SIG-M5 treated with dmso at 0.1 percent for 504 hours (cell line): ENCODE data around the gene MAP3K21.

Source experiments
- DNase-seq: peaks from one replicate; lab custom pipeline; 2025; ENCODE audit not compliant: unreplicated experiment; lab: John Stamatoyannopoulos, UW

MAP3K21 gene

DNA sequence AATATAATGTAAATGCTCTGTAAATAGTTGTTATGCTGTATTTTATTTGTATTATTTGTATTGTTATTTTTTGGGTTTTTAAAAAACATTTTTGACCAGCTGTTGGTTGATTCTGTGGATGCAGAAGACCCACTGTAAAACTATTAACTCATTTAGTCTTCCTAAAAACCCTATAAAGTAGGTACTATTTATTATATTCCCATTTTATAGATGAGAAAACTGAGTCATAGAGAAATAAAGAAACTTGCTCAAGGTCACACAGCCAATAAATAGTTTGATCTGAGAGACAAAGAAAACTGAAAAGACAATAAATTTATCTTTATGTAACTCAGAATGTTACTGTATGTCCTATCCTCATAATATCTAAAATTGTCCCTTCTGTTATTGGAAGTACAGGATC lies 1.2 kb upstream of the MAP3K21 start:
- no peak for DNase-seq

DNA sequence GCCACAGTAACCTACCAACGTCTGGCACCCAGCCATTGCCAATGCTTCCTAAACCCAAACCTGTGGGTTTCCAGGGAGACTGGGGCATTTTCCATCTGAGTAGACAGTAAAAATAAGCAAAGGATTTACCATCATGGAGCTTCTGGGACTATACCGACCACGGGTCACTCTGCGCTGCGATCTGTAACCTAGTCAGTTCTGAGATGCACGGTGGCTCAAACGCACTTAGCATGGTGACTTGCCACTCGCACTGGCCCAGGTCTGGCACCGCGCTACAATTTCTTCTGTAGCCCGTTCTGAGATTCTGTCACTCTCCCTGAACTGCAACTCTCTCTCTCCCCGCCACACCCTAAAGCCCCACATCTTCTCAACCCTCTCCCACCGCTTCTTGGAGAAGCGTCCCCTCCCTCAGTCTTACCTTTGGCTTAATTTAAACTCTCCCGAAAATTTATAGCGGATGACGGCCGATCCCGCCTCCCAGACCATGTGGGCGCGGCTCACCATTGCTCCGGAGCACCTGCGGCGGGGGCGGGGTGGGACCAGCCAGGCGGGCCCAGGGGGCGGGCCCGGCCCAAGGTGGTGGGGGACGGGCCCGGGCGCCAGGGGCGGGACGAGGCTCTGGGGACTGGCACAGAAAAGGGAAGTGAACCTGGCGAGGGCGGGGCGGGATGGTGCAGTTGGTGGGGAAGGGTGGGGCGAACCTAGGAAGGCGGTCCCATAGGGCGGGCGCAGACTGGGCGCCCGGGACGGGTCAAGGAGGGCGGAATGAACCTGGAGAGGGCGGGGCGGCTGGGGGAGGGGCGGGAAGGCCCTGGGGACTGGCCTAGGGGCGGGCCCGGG lies 493 bp upstream of the MAP3K21 start:
- DNase-seq, result peak; percentile 97

DNA sequence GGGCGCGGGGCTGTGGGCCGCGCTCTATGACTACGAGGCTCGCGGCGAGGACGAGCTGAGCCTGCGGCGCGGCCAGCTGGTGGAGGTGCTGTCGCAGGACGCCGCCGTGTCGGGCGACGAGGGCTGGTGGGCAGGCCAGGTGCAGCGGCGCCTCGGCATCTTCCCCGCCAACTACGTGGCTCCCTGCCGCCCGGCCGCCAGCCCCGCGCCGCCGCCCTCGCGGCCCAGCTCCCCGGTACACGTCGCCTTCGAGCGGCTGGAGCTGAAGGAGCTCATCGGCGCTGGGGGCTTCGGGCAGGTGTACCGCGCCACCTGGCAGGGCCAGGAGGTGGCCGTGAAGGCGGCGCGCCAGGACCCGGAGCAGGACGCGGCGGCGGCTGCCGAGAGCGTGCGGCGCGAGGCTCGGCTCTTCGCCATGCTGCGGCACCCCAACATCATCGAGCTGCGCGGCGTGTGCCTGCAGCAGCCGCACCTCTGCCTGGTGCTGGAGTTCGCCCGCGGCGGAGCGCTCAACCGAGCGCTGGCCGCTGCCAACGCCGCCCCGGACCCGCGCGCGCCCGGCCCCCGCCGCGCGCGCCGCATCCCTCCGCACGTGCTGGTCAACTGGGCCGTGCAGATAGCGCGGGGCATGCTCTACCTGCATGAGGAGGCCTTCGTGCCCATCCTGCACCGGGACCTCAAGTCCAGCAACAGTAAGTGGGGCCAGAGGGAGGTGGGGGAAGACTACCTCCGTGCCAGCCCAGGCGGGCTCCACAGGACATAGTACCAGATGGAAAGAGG lies 808 bp downstream of the MAP3K21 start:
- DNase-seq, result peak; percentile 17

DNA sequence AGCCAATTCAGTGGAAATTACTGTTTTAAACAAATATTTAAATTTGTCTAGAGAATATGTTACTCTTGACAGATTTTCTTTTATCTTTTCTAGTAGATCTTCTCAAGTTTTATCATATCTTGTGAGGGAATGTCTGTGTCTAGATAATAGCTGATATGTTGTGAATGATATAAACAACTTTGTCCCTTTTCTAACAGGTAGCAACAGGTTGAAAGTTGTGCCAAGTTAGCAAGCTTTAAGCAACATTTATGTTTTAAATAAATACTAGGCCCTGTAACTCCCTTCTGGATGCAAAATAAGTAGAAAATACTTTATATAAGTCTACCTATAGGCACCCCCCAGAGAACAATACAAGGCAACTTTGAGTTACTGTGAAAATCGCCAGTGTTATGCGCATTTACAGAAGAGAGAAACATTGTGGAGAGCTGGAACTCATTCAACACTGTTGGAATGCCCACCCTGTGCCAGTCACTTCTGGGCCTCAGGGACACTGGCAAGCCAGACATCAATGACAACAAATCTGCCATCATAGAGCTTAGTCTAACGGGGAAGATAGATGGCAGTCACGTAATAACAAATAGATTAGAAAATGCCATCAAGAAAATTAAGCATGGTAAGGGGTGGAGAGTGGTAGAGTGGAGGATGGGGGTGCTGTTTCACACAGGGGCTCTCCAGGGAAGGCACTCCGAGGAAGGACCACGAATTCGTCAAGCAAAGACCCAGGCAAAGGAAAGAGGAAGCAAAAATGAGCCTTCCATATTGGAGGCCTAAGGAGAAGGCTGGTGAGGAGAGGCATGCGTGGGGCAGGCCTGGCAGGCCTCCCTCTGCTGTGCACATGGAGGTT lies 4.4 kb downstream of the MAP3K21 start:
- peak; percentile 37 for DNase-seq

DNA sequence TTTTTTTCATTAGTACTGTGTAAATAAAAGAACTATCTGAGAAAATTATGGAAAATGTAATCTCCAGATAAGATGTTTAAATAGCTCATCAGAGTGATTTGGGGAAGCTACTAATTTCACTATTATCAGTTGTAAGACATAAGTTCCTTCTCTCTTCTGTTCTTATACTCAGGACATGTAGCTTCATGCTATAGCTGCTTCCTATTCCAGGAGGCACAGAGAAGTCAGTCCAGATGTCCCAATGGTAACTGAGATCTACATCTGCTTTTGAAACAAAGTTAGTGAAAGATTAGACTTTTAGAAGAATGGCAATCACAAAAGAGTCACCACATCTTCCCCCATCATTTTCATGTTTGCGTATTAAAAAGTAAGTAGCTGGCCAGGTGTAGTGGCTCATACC lies 5.6 kb downstream of the MAP3K21 start:
- DNase-seq, result peak; percentile 51

DNA sequence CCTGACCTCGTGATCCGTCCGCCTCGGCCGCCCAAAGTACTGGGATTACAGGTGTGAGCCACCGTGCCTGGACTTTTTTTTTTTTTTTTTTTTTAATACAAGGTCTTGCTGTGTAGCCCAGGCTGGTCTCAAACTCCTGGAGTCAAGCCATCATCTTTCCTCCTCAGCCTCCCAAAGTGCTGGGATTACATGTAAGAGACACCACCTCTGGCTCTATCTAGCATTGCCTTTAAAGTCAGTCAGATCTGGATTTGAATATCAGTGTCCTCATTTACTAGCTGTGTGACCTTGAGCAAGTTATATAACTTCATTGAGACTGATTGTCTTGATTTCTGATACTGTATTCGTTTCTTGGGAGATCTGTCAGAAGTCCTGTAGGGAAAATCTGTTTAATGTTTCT lies 6.6 kb downstream of the MAP3K21 start:
- DNase-seq, result no peak

DNA sequence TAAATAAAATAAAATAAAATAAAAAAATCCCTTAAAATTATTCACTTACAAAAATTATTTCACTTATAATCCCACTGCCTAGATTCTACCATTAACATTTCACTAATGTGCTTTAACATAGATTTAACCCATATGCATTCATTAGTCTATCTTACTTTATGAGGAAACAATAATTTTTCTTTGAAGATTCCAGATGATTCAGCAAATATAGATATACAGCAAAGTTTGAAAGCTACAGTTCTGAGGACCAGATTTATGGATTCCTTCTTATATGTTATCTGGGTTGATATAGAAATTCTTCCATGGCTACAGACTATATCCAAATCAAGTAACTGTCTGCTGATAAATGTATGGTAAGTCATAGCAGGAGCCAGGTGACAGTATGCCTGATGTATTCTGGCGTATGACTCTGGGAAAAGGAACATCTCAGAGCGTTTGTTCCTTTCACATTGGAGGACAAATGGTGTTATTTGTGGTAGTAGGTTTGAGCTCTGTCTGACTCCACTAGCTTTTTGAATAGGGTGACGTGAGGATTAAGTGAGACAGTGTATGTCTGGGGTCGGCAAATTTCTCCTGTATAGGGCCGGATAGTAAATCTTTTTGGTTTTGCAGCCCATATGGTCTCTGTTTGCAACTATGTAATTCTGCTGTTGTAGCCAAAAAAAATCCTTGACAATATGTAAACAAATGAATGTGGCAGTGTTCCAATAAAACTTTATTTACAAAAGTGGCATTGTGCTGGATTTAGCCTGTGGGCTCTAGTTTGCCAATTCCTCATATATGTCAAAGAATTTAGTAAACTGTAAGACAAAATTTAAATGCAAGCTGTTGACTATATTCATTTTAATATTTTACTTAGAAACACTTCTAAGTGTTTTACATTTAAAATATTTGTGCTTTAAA lies 9.3 kb downstream of the MAP3K21 start:
- no peak for DNase-seq

DNA sequence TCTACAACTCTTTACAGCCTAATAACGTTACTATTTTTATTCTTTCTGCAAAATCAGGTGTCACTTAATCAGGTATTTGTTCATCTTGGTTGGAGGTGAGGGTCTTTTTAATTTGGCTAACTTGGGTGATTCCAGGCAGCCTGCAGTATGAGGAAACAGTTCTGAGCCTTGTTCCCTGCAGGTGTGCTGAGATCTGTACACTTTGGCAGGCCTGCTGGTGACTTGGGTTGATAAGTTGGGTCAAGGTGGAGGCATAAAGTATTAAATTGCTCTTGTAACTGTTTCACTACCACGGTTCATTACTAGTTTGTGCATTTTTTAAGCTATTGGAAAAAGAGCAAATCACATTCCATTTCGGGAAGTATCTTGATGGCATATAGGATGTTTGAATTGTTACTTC lies 10.0 kb downstream of the MAP3K21 start:
- no peak for DNase-seq

DNA sequence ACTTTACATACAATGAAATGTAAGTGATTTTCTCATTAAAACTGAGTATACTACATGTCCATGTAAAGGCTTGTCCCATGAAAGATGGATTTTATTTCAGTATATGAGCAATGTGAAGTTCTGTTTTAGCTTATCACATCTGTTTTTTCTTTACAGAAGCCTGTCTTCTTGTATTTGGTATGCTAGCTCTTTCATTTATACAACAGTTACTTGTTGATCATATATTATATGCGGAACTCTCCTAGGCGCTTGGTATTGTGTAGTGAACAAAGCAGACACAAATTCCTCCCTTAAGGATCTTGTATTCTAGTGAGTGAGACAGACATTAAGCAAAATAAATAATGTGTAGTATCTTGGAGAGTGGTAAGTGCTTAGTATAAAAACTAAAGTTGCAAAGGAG lies 10.6 kb downstream of the MAP3K21 start:
- DNase-seq, result no peak

DNA sequence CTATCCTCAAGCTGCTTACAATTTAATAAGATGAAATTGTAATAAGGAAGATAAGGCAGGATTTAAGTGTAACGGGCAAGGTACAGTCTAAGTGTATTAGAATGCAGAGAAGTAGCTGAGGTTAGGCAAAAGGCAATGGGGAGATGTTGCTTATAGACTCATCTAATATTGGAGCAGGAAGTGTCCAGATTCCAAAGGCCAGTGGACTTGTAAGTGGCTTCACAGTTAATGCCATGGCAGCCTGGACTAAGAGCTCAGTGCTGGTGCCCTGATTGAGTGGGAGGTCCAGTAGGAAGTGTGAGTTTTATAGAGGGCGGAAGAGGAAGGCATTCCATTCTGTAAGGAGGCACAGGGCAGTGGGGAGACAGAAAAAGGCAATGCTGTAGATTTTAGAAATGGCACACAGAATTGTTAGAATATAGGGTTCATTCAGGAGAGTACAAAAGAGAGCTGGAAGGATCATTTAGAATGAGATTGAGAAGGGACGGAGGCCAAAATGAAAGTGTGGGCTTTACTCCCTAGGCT lies 12.6 kb downstream of the MAP3K21 start:
- DNase-seq, result no peak

DNA sequence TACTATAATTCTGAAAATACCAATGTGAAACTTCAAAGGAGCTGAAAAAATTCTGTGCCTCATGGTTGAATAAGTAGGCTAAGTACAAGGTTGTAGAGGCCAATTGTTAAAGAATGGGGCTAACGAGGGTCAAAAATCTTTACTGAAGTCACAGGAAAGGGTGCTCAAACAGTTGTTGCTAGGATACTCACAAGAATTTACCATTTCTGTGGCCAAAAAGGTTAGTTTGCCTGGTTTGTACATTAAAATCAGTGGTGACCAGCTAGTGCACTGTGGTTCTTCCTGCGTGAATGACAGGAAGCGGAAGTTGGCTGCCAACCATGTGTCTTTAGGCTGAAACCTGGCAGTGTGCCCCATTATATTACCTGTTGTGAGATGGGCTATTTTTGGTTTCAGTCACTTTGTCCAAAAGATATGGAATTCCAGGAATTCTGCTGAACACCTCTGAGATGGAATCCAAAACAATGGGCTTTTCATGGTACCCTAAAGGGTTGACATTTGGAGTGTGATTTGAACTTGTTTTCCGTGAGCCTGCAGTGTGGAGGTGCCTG lies 13.5 kb downstream of the MAP3K21 start:
- no peak for DNase-seq

DNA sequence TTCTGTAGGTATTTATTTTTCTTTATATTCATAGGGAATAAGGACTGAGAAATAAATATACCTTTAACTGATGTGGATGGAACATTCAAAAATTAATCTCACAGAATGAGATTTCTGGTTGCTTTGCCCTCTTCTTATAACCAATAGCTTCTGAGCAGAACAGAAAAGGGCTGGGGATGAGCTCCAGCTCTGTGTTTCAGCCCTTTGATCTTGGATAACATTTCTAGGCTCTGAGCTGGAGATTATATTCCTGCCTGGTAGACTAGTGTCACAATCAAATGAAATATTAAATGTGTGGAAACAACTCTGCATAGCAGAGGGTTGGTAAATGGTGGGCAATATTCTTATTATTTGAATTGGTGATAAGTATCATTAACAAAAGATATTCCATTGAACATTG lies 14.6 kb downstream of the MAP3K21 start:
- no peak for DNase-seq

DNA sequence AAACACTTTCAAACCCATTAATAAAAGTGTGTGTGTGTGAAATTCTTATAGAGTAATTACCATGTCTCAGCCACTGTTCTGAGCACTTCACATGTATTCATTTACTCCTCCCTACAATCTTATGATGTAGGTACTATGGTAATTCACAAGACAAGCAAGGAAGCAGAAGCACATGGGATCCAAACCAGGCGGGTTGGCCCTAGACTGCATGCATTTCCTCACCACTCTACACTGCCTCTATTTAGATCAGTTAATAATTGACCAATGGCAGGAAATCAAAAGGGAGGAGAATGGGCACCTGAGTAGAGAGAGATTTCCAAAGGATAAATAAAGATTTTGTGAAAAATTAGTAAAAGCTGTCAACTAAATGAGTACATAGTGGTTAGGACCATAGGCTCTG lies 15.7 kb downstream of the MAP3K21 start:
- DNase-seq, result no peak

DNA sequence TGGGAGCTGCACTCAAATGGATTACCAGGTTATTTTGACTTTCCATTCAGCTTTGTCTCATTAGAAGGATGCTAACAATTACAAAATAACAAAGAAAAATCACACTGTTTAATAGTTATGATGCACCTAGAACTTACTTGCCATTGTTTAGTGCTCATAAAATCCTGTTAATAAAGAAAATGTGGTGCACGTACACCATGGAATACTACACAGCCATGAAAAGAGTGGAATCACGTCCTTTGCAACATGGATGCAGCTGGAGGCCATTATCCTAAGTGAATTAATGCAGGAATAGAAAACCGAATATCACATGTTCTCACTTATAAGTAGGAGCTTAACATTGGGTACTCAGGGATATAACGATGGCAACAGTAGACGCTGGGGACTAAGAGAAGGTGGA lies 19.8 kb downstream of the MAP3K21 start:
- no peak for DNase-seq

DNA sequence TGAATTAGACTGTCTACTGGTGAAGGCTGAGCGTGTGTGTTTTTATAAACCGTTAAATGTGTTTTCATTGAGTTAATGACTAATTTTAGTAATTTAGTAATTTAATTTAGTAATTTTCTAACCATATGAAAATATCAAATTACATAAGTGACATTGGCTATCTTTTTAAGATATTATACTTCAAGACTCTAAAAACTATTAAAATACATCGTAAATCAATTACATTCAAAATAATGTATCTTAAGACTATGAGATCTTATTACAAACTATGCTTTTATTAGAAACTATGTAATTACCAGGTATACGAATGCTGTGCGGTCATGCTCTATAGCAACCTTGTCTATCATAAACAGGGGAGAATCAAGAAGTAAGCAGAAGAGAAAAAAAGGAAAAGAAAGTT lies 21.6 kb downstream of the MAP3K21 start:
- DNase-seq, result no peak

DNA sequence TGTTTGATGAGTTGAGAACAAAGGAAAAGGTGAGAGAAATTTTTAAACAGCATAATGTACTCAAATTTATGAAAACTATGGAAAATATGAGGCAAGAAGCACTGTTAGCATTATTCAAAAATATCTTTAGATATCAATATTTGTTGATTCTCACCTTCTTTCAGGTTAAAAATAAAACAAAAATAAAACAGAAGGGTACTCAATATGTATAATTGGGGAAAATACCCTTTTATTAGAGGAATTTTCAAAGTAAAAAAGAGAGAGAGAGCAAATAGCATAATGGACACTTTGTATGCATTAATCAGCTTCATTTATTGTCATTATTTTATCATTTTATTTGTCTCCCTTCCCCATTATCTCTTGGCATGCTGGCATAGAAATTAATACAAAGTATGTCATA lies 27.5 kb downstream of the MAP3K21 start:
- DNase-seq, result no peak

DNA sequence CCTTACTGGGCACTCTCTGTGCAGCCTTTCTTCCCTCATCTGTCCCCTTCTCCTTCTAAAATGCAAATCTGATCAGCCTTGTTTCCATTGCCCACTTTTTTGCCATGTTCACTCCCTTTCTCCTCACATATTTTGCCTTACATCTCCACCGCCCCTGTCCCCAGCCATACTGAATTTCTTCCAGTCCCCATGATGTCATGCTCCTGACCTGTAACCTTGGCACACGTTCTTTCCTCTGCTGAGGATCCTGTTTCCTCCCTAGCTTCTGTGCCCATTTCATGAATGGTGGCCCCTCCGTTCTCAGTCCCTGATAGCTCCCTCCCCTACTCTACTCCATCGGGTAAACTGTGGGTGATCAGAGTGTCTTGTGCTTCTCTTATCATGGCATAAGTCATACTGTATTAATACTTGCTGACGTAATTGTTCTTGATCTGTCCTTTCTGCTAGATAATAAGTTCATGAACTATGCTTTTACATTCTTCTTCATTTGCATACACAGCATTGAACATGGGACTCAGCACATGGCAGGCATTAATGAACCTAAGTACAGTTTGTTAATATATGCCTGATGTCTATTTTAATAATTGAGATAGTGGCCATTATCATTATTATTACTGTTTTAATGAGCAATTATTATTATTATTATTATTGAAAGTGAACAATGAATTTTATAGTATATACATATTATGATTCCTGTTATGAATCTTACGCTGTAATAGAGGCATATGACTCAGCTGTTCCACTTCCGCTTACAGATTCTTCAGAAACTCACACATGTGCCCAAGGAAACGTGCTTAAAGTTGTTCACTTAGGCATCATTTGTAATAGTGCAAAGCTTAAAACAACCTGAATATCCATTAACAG lies 28.5 kb downstream of the MAP3K21 start:
- DNase-seq, result no peak

DNA sequence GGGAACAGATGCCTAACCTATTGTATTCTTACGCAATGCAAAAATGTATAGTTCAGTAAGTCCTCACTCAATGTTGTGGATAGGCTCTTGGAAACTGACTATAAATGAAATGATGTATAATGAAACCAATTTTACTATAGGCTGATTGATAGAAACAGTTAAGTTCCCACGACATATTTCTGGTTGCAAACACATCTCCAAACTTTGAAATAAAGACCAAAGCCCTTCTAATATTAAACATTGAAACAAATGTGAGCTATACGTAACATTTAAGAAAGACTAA lies 29.1 kb downstream of the MAP3K21 start:
- no peak for DNase-seq
